WTC11 (cell line): Measurements from ENCODE around the gene RASSF4.

Experiments used
- ETV6 ChIP-seq: sonication (generic); formaldehyde crosslinking; IDR thresholded peaks from 2 replicates; pipeline ENCODE4 v1.8.1; 2022; ENCODE audit warnings: mild to moderate bottlenecking, missing genetic modification reagents
- MAX ChIP-seq: sonication (generic); formaldehyde crosslinking; IDR thresholded peaks from 2 replicates; pipeline ENCODE4 v1.8.0; 2022; ENCODE audit warnings: mild to moderate bottlenecking, missing genetic modification reagents
- NR3C1 ChIP-seq: sonication (generic); formaldehyde crosslinking; conservative IDR thresholded peaks from 2 replicates; pipeline ENCODE4 v1.8.1; 2023; ENCODE audit warnings: low read depth, mild to moderate bottlenecking, missing genetic modification reagents
- PRDM15 ChIP-seq: sonication (generic); formaldehyde crosslinking; IDR thresholded peaks from 2 replicates; pipeline ENCODE4 v1.8.0; 2022; ENCODE audit warnings: missing genetic modification reagents
- TCF7 ChIP-seq: sonication (generic); formaldehyde crosslinking; IDR thresholded peaks from 2 replicates; pipeline ENCODE4 v1.8.0; 2022; ENCODE audit warnings: mild to moderate bottlenecking, low read depth, missing genetic modification reagents, moderate library complexity
- TP53 ChIP-seq: sonication (generic); formaldehyde crosslinking; IDR thresholded peaks from 2 replicates; pipeline ENCODE4 v1.8.1; 2023; ENCODE audit warnings: mild to moderate bottlenecking, missing genetic modification reagents
- ZNF281 ChIP-seq: sonication (generic); formaldehyde crosslinking; IDR thresholded peaks from 2 replicates; pipeline ENCODE4 v1.8.0; 2023; ENCODE audit warnings: mild to moderate bottlenecking, missing genetic modification reagents
- TF ChIP-seq, protein P1 (sequence below): fragments of 200-600 bp; IDR thresholded peaks from 2 replicates; pipeline ENCODE4 v1.8.0; 2022; ENCODE audit warnings: antibody characterized with exemption
- TF ChIP-seq, protein P2 (sequence below): sonication (generic); formaldehyde crosslinking; IDR thresholded peaks from 2 replicates; pipeline ENCODE4 v1.8.1; 2023; ENCODE audit warnings: mild to moderate bottlenecking, missing genetic modification reagents, moderate library complexity
- TF ChIP-seq, protein P3 (sequence below): sonication (generic); formaldehyde crosslinking; IDR thresholded peaks from 2 replicates; pipeline ENCODE4 v1.8.0; 2023; ENCODE audit warnings: missing genetic modification reagents, mild to moderate bottlenecking, borderline replicate concordance

DNA sequence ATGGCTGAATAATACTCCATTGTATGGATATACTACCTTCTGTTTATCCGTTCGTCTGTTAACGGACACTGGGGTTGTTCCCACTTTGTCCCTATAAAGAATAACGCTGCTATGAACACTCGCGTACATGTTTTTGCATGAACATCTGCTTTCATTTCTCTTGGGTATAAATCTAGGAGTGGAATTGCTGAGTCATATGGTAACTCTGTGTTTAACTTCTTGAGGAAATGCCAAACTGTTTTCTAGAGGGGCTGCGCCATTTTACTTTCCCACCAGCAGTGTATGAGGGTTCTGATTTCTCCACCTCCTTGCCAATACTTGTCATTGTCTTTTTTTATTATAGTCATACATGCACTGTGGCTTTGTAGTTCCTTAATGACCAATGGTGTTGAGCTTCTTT lies 20.6 kb upstream of the RASSF4 start:
- TF ChIP-seq, protein P1, sequence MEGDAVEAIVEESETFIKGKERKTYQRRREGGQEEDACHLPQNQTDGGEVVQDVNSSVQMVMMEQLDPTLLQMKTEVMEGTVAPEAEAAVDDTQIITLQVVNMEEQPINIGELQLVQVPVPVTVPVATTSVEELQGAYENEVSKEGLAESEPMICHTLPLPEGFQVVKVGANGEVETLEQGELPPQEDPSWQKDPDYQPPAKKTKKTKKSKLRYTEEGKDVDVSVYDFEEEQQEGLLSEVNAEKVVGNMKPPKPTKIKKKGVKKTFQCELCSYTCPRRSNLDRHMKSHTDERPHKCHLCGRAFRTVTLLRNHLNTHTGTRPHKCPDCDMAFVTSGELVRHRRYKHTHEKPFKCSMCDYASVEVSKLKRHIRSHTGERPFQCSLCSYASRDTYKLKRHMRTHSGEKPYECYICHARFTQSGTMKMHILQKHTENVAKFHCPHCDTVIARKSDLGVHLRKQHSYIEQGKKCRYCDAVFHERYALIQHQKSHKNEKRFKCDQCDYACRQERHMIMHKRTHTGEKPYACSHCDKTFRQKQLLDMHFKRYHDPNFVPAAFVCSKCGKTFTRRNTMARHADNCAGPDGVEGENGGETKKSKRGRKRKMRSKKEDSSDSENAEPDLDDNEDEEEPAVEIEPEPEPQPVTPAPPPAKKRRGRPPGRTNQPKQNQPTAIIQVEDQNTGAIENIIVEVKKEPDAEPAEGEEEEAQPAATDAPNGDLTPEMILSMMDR, result no peak
- TF ChIP-seq MAX, result no peak
- no peak for TF ChIP-seq TP53 (CRISPR knock-in tag)
- TF ChIP-seq PRDM15 (CRISPR knock-in tag), result no peak
- TF ChIP-seq TCF7, result no peak
- TF ChIP-seq NR3C1, result no peak
- TF ChIP-seq, protein P2, sequence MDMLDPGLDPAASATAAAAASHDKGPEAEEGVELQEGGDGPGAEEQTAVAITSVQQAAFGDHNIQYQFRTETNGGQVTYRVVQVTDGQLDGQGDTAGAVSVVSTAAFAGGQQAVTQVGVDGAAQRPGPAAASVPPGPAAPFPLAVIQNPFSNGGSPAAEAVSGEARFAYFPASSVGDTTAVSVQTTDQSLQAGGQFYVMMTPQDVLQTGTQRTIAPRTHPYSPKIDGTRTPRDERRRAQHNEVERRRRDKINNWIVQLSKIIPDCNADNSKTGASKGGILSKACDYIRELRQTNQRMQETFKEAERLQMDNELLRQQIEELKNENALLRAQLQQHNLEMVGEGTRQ (CRISPR knock-in tag), result no peak
- TF ChIP-seq, protein P3, sequence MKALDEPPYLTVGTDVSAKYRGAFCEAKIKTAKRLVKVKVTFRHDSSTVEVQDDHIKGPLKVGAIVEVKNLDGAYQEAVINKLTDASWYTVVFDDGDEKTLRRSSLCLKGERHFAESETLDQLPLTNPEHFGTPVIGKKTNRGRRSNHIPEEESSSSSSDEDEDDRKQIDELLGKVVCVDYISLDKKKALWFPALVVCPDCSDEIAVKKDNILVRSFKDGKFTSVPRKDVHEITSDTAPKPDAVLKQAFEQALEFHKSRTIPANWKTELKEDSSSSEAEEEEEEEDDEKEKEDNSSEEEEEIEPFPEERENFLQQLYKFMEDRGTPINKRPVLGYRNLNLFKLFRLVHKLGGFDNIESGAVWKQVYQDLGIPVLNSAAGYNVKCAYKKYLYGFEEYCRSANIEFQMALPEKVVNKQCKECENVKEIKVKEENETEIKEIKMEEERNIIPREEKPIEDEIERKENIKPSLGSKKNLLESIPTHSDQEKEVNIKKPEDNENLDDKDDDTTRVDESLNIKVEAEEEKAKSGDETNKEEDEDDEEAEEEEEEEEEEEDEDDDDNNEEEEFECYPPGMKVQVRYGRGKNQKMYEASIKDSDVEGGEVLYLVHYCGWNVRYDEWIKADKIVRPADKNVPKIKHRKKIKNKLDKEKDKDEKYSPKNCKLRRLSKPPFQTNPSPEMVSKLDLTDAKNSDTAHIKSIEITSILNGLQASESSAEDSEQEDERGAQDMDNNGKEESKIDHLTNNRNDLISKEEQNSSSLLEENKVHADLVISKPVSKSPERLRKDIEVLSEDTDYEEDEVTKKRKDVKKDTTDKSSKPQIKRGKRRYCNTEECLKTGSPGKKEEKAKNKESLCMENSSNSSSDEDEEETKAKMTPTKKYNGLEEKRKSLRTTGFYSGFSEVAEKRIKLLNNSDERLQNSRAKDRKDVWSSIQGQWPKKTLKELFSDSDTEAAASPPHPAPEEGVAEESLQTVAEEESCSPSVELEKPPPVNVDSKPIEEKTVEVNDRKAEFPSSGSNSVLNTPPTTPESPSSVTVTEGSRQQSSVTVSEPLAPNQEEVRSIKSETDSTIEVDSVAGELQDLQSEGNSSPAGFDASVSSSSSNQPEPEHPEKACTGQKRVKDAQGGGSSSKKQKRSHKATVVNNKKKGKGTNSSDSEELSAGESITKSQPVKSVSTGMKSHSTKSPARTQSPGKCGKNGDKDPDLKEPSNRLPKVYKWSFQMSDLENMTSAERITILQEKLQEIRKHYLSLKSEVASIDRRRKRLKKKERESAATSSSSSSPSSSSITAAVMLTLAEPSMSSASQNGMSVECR (CRISPR knock-in tag), result no peak
- no peak for TF ChIP-seq ZNF281 (CRISPR knock-in tag)
- TF ChIP-seq ETV6 (CRISPR knock-in tag), result no peak
